Measurements from ENCODE around the gene SAMD14. TPM values are rescaled to one million over a fixed set of nuclear protein-coding genes. Genes with fewer than 3 reads are reported as not detected.

The SAMD14 gene
- total and polyA plus RNA-seq, 2 donors (not counting 1 experiment from before 2014, with no cell fraction given), result 2.1 to 3.8 TPM

GRCh38 chr17:50165066-50165465, 35.1 kb upstream of the SAMD14 start:
- Histone ChIP-seq H3K79me2 (ENCODE audit: control insufficient read depth, insufficient read depth, low read length) (no peaks in the 10 kb centered on the region), H3K9ac (ENCODE audit: insufficient read depth, low read length) (no peak overlapping the region), H3K4me1 (ENCODE audit: control insufficient read depth, extremely low read depth, insufficient read depth, low read length) (peaks cover 9% of the 10 kb centered on the region), H3K27me3 (ENCODE audit: control insufficient read depth, insufficient read depth, low read length) (no peaks in the 10 kb centered on the region), H3K4me3 (replicated peaks in 1 of 4; ENCODE audit: control extremely low read depth in 1 of 4, insufficient read depth in 1 of 4, low read depth in 3 of 4, low read length in 4 of 4) (no peak overlapping the region), H3K27ac (ENCODE audit: insufficient read depth, low read length) (no peak overlapping the region), H3K4me2 (ENCODE audit: extremely low read depth, insufficient read depth, low read length) (no peak overlapping the region), H3K9me3 (ENCODE audit: control insufficient read depth, insufficient read depth, low read depth, low read length) (no peaks in the 10 kb centered on the region), H4K20me1 (ENCODE audit: control insufficient read depth, extremely low read depth, insufficient read depth, low read length) (no peaks in the 10 kb centered on the region), H2AFZ (ENCODE audit: low read length) (no peak overlapping the region), H3K36me3 (ENCODE audit: control insufficient read depth, insufficient read depth, low read length) (no peaks in the 10 kb centered on the region)
- DNase-seq (ENCODE audit: low read depth in 2 of 2), result no peak
- no peak for TF ChIP-seq CTCF (conservative IDR thresholded peaks at IDR 0.05 in 1 of 2, IDR thresholded peaks at IDR 0.05 in 1 of 2; ENCODE audit: low read depth in 1 of 2, low read length in 2 of 2)

GRCh38 chr17:50164697-50164988, 34.7 kb upstream of the SAMD14 start:
- H3K9ac ChIP-seq (ENCODE audit: insufficient read depth, low read length), result no peak overlapping the region
- no peak for DNase-seq (ENCODE audit: low read depth in 2 of 2)
- TF ChIP-seq EZH2 (IDR thresholded peaks at IDR 0.05; ENCODE audit: low read length, missing control alignments), result no peak
- TF ChIP-seq CTCF (conservative IDR thresholded peaks at IDR 0.05 in 1 of 2, IDR thresholded peaks at IDR 0.05 in 1 of 2; ENCODE audit: low read depth in 1 of 2, low read length in 2 of 2), result no peak

GRCh38 chr17:50163843-50164696, 34.1 kb upstream of the SAMD14 start:
- no peak overlapping the region for H3K9ac ChIP-seq (ENCODE audit: insufficient read depth, low read length)
- H4K20me1 ChIP-seq (ENCODE audit: control insufficient read depth, extremely low read depth, insufficient read depth, low read length), result no peaks in the 10 kb centered on the region
- H3K4me3 ChIP-seq (replicated peaks in 1 of 4; ENCODE audit: control extremely low read depth in 1 of 4, insufficient read depth in 1 of 4, low read depth in 3 of 4, low read length in 4 of 4), result no peak overlapping the region
- no peak overlapping the region for H3K4me2 ChIP-seq (ENCODE audit: extremely low read depth, insufficient read depth, low read length)
- TF ChIP-seq EZH2 (IDR thresholded peaks at IDR 0.05; ENCODE audit: low read length, missing control alignments) (no peak), CTCF (conservative IDR thresholded peaks at IDR 0.05 in 1 of 2, IDR thresholded peaks at IDR 0.05 in 1 of 2; ENCODE audit: low read depth in 1 of 2, low read length in 2 of 2) (no peak)
- no peak overlapping the region for H3K27ac ChIP-seq (ENCODE audit: insufficient read depth, low read length)
- no peak overlapping the region for H2AFZ ChIP-seq (ENCODE audit: low read length)
- H3K79me2 ChIP-seq (ENCODE audit: control insufficient read depth, insufficient read depth, low read length), result no peaks in the 10 kb centered on the region
- H3K9me3 ChIP-seq (ENCODE audit: control insufficient read depth, insufficient read depth, low read depth, low read length), result no peaks in the 10 kb centered on the region
- no peaks in the 10 kb centered on the region for H3K36me3 ChIP-seq (ENCODE audit: control insufficient read depth, insufficient read depth, low read length)
- H3K27me3 ChIP-seq (ENCODE audit: control insufficient read depth, insufficient read depth, low read length), result no peaks in the 10 kb centered on the region
- no peak for DNase-seq (ENCODE audit: low read depth in 2 of 2)
- H3K4me1 ChIP-seq (ENCODE audit: control insufficient read depth, extremely low read depth, insufficient read depth, low read length), result peaks cover 4% of the 10 kb centered on the region

More at GRCh38 chr17:50164697-50164988, 34.7 kb upstream of the SAMD14 start:
- H3K4me2 ChIP-seq (ENCODE audit: extremely low read depth, insufficient read depth, low read length), result no peak overlapping the region
- H3K4me1 ChIP-seq (ENCODE audit: control insufficient read depth, extremely low read depth, insufficient read depth, low read length), result peaks cover 9% of the 10 kb centered on the region
- H4K20me1 ChIP-seq (ENCODE audit: control insufficient read depth, extremely low read depth, insufficient read depth, low read length), result no peaks in the 10 kb centered on the region
- H3K79me2 ChIP-seq (ENCODE audit: control insufficient read depth, insufficient read depth, low read length), result no peaks in the 10 kb centered on the region
- no peaks in the 10 kb centered on the region for H3K36me3 ChIP-seq (ENCODE audit: control insufficient read depth, insufficient read depth, low read length)
- H2AFZ ChIP-seq (ENCODE audit: low read length), result no peak overlapping the region
- no peaks in the 10 kb centered on the region for H3K9me3 ChIP-seq (ENCODE audit: control insufficient read depth, insufficient read depth, low read depth, low read length)
- no peak overlapping the region for H3K4me3 ChIP-seq (replicated peaks in 1 of 4; ENCODE audit: control extremely low read depth in 1 of 4, insufficient read depth in 1 of 4, low read depth in 3 of 4, low read length in 4 of 4)
- no peak overlapping the region for H3K27ac ChIP-seq (ENCODE audit: insufficient read depth, low read length)
- H3K27me3 ChIP-seq (ENCODE audit: control insufficient read depth, insufficient read depth, low read length), result no peaks in the 10 kb centered on the region
